ENCODE data around the gene SLC12A1. TPM values are rescaled to one million over a fixed set of nuclear protein-coding genes. Genes with fewer than 3 reads are reported as not detected.

SLC12A1 gene
- total and polyA plus RNA-seq, 2 of the 8 experiments (the other 6 are each of a cell fraction or from before 2014, with no cell fraction given): 0.63 to 1.0 TPM

GRCh38 chr15:48253172-48253571 lies 47.1 kb downstream of the SLC12A1 start (continued):
- TF ChIP-seq, protein P1, sequence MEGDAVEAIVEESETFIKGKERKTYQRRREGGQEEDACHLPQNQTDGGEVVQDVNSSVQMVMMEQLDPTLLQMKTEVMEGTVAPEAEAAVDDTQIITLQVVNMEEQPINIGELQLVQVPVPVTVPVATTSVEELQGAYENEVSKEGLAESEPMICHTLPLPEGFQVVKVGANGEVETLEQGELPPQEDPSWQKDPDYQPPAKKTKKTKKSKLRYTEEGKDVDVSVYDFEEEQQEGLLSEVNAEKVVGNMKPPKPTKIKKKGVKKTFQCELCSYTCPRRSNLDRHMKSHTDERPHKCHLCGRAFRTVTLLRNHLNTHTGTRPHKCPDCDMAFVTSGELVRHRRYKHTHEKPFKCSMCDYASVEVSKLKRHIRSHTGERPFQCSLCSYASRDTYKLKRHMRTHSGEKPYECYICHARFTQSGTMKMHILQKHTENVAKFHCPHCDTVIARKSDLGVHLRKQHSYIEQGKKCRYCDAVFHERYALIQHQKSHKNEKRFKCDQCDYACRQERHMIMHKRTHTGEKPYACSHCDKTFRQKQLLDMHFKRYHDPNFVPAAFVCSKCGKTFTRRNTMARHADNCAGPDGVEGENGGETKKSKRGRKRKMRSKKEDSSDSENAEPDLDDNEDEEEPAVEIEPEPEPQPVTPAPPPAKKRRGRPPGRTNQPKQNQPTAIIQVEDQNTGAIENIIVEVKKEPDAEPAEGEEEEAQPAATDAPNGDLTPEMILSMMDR (IDR thresholded peaks at IDR 0.05; ENCODE audit: control extremely low read depth in 1 of 3, insufficient read depth in 1 of 3, low read depth in 1 of 3, low read length in 3 of 3): no peak
- TF ChIP-seq ATF2 (IDR thresholded peaks at IDR 0.05; ENCODE audit: low read length) (no peak), CHD1 (IDR thresholded peaks at IDR 0.05; ENCODE audit: low read depth, low read length) (no peak), TEAD4 (IDR thresholded peaks at IDR 0.05; ENCODE audit: low read depth, low read length) (no peak), RBBP5 (IDR thresholded peaks at IDR 0.05; ENCODE audit: borderline replicate concordance, low read depth, low read length) (no peak), CHD2 (IDR thresholded peaks at IDR 0.05; ENCODE audit: low read length) (no peak), CBX5 (IDR thresholded peaks at IDR 0.05; ENCODE audit: low read depth, low read length) (no peak), FOSL1 (IDR thresholded peaks at IDR 0.05; ENCODE audit: insufficient read depth, low read depth, low read length) (no peak)

Measured in H1 (cell line).